CD4-positive, alpha-beta T cell treated with Interferon alpha-2 for 1 hour (primary cell): ENCODE results near the gene IL1R2.

Experiments used
- DNase-seq, 2 donors: peaks; one replicate each; pipeline ENCODE4 v3.0.0-alpha.2; 2020 to 2022

The IL1R2 gene, protein sequence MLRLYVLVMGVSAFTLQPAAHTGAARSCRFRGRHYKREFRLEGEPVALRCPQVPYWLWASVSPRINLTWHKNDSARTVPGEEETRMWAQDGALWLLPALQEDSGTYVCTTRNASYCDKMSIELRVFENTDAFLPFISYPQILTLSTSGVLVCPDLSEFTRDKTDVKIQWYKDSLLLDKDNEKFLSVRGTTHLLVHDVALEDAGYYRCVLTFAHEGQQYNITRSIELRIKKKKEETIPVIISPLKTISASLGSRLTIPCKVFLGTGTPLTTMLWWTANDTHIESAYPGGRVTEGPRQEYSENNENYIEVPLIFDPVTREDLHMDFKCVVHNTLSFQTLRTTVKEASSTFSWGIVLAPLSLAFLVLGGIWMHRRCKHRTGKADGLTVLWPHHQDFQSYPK

DNA sequence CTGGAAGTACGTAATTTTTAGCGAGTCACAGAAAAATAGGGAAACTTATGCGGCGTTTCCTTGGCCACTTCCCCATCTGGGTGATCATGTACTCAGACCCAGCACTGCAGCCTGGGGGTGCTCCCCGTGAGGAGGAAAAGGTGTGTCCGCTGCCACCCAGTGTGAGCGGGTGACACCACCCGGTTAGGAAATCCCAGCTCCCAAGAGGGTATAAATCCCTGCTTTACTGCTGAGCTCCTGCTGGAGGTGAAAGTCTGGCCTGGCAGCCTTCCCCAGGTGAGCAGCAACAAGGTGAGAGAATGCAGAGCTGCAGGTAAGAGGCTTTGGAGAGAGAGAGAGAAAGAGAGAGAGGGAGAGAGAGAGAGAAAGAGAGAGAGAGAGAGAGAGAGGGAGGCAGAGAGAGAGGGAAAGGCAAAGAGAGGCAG lies at the start of gene IL1R2:
TSS of gene IL1R2 (plus strand) at position 240 of the 425 bp plus-strand sequence. CDS start 16,616 bp downstream, outside the sequence.
- DNase-seq: peak; percentile 17 to 54

DNA sequence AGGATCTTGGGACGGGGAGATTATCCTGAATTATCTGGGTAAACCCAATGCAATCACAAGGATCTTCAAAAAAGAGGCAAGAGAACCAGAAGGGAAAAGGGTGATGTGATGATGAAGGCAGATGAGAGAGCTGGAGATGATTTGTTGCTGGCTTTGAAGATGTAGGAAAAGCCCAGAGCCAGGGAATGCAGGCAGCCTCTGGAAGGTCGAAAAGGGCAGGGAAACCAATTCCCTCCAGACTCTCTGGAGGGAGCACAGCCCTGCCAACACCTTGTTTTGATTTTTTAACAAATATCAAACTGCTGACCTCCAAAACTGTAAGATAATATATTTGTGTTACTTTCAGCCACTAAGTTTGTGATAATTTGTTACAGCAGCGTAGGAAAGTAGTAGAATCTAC lies 48.9 kb upstream of the IL1R2 start:
- no peak for DNase-seq

DNA sequence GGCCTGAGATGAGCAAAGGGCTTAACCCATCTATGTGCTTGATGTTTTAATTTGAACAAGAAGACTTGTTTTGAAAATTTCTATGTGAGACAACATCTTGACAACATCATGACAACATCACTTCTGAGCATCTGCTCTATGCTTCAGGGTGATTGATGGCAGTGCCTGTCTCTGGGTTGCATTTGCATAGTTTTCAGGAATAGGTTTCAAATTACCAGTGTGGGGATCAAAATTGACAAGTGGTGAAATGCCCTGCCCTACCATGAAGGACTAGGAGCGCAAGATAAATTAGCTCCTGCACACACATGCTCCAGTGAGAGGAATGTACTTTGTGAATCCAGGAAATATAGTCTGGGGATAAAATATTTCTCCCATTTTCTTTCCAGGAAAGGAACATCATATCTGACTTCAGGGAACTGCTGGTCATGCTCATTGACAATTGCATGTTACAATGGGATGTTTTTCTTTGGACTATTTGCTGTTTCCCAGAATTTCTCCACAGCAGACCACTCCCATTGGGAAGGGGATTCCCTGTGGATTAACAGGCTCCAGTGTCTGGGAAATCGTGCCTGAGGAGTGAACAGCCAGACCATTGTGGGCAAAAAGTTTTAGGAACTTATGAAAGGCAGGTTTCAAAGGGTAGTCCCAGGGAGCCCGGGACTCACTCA lies 45.3 kb upstream of the IL1R2 start:
- DNase-seq: no peak

DNA sequence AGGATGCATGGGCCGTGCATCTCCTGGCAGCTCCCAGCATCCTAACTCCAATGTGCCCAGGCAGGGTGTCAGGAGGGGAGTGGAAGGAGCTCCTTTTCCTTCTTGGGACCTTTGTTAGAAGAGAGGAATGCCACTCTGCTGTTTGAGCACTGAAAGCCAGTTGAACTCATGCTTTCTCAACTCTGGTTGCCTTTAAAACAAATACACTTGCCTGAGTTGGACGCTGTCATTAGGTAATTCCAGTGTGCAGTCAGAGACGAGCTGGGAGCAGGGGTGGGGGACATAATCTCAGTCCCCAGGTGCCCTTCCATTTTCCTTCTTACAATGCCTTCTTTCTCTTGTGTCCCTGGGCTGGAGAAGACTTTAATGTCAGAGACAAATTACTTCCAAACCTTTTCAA lies 44.4 kb upstream of the IL1R2 start:
- DNase-seq: no peak

DNA sequence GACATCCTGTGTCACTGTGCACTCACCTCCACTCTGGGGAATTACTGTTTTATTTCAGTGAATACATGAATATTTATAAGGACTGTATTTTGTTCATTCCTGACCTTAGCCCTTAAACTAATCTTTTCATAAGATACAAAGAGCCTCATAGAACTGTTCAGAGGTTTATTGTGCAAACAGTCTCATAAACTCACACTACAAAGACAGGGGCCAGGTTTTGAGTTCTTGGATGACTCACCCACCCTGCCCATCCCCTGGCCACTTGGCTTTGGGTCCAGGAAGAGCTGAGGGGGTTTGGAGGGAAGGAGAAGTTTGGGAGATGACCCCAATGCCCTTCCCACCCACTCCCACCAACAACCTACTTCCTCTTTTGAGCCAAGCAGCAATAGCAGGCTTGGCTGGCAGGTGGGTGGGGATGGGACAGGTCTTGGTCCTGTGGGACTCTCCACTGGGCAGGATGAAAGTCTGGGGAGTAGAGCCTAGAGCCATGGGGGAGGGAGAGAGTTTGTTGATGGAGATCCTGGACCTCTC lies 43.1 kb upstream of the IL1R2 start:
- no peak for DNase-seq

DNA sequence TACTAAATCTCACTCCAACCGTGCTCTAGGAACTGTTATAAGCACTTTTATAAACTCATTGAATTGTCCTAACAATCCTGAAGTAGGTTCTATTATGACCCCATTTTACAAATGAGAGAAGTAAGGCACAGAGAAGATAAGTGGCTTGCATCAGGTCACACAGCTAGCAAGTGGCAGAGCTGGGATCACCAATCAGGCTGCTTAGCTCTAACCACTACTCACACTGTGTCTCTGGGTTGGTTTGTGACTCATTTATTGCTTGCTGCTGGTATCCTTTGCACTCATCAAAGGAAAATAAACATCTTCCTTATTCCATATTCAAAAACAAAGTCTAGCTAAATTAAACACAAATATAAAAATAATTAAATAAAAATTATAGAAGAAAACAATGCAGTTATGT lies 42.5 kb upstream of the IL1R2 start:
- no peak for DNase-seq

DNA sequence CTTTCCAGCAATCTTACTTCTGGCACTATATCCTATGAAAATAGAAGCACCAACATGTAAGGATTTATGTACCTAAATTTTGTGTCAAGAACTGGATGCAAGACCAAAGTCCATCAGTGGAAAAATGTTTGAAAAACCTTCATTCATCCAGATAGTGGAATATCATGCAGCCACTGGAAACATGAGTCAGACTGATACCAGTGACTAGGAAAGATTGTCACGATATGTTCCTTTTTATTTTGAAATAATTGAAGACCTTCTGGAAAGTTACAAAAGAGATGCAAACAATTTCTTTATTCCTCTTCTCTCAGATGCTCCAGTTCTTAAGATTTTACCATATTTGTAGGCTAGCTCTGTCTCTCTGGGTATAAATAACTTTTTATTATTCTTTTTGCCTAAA lies 40.5 kb upstream of the IL1R2 start:
- no peak for DNase-seq

DNA sequence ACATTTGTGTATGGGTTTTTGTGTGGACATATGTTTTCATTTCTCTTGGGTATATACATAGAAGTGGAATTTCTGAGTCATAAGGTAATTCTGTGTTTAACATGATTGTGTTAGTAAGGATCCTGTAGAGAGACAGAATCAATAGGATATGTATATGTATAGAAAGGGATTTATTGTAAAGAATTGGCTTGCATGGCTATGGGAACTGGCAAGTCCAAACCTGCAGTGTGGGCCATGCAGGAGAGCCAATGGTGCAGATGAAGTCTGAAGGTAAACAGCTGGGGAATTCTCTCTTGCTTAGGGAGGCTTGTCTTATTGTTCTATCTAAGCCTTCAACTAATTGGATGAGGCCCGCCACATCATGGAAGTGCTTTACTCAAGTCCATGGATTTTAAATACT lies 39.2 kb upstream of the IL1R2 start:
- no peak for DNase-seq

DNA sequence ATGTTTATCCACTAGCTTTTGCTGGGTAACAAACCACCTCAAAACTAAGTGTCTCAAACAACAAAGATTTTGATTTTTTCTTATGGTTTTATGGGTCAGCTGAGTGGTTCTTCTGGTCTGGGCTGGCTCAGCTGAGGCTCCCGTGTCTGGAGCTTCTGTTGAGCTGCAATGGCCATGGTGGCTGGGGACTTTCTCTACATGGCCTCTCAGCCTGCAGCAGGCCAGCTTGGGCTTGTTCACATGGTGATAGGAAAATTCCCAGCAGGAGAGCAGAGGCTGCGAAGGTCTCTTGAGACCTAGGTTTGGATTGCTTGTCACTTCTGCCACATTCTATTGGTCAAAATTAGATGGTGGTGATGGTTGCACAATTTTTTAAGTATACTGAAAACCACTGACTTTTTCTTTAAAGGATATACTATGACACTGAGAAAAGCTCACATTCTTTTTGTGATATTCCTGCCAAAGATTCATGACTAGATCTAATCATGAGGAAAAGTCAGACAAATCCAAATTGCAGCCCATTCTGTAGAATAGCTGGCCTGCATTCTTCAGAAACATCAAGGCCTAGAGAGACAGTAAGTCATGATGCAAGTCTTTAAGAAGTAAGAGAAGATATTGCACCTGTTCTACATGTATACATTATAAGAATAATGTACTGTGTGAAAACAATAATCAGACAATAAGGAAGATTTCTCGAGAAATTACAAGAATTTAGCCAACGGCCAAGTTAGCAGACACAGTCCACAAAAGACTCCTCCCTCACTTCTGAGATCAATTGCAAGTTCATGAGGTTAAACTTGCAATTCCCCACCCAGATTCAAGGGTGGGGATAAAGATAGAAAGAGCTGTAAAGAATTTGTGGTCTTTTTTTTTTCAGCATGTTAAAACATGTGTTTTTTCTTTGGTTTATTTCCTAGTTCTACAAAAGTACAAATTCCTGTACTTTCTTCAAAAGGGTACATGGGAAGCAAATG lies 35.0 kb upstream of the IL1R2 start:
- DNase-seq: no peak

DNA sequence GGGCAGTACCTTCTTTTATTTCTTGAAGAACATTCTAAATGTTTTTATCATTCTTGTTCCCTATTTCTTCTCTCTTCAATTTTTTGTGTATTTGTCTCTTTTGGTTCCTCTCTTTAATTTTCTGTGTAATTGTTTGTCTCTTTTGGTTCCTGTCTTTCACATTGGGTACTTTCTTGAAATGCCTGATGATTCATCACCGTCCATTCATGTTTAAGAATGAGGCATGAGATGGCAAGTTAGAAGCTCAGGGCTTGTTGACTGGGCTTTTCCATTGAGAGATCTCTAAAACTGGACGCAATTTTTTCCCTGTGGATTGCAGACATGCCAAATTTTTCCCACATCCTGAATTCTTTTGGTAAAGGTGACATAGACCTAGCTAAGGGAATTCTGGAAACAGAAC lies 33.7 kb upstream of the IL1R2 start:
- DNase-seq: no peak

DNA sequence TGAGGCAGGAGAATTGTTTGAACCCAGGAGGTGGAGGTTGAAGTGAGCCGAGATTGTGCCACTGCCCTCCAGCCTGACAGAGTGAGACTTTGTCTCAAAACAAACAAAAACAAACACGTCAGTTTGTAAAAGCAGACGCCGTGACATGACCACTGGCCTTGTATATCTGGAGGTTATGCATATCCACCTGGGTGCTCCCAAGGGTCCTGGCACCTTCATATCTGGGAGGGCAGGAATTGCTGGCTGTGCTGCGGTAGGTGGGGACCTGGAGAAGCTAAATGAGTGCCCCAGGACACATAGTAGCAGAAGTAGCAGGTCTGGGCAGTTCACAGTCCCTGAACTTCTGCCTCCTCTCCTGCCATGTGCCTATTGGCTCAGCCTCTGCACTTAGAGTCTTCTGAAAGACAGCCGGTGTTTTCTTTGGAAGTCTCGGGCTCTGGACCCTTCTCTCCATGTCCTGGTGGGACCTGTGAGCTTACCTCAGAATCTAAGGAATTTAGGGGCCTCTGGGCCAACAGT lies 30.9 kb upstream of the IL1R2 start:
- no peak for DNase-seq

DNA sequence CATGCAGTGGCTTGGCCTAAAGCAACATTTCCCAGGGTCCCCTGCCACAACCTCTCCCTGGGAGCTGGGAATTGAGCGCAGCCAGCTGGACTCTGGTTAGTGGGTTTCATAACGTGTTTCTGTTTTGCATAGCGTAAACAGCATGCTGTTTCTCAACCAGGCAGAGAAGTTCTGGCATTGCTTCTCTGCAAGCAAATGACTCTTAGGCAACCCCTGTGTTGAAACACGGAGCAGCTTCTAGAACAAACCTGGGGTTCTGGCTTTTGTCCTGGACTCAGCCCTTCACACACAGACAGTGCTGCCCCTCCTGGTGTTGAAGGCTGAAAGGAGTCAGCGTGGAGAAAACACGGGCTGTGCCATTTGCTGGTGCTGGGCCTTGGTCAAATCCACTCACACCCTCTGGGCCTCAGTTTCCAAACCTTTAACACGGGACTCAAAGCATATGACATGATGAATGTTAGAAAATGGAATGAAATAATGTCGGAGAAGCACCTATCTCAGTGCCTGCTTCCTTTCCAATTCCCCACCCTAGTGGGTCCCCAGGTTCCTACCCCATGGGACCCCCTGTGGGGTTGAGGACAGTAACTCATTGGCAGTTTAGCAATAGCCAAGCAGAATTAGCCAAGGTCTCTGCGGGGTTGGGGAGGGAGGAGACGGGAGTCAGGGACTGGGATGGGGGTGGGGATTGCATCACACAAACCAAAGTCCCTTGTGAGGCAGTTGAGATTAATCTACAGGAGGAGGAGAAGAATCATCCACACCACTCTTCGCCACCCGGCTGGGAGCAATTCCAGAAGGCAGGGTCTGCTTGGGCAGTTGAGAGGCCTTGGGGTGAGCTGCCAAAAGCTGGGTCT lies 30.2 kb upstream of the IL1R2 start:
- peak; percentile 4 to 56 for DNase-seq

DNA sequence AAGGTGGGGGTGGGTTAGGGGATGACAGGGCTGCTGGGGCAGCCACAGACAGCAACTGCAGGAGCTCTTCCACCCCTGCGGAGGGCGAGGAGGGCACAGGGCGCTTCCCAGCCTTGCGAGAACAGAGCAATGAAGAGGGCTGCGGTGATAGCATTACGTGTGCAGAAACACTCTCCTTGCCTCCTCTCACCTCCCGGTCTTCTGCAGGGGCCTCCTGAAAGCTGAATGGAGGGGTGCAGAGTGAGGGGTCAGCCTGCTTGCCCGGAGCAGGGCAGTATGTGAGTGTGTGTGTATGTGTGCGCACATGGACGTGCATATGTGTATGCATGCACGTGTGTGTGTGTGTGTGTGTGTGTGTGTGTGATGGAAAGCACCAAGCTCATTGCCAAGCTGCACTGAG lies 29.5 kb upstream of the IL1R2 start:
- no peak for DNase-seq

DNA sequence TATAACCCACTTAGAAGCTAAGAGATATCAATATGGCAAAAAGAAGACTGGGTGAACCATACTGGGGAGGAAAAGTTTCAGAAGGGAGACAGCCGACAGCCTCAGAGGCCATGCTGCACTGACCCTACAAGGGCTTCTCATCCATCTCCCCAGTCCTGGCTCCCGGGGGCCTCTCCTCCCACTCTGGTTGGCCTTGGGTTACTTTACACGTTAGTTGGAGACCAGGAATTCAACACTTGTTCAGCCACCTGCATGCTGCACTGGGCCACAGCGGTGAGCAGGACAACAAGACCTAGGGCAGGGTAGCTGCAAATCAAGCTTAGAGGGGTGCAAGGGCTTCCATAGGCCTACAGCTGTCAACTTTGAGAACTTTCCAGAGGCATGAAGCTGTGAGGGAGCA lies 28.6 kb upstream of the IL1R2 start:
- no peak for DNase-seq

DNA sequence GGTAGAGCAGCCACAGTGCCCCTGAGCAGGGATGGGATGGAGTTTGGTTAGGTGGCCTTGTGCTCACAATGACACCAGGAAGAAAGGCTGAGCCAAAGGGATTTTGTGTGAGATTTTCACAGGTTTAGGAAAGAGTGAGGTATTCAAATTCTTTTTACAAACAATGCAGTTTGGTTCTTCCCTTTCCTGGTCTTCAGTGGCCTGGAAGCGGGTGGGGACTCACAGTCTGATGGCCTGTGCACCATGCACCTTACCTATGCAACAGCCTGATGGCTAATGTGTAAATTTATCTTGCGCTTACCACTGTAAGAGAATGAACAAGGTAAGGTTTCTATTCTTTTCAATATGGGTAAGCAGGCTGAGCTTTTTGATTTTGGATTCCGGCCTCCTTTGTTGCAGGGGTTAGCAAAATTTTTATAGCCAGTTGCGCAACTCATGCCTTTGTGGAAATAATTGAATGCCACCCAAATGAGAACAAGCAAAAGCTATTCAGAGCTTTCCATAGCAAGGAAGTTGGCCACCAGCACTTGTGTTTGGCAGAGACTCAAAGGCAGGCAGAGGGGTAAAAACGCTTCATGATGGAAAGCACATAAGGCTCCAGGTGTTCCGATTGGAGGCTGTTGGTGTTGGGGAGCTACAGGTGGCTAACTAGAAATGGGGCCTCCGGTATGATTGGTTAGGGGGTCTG lies 23.8 kb upstream of the IL1R2 start:
- no peak for DNase-seq

DNA sequence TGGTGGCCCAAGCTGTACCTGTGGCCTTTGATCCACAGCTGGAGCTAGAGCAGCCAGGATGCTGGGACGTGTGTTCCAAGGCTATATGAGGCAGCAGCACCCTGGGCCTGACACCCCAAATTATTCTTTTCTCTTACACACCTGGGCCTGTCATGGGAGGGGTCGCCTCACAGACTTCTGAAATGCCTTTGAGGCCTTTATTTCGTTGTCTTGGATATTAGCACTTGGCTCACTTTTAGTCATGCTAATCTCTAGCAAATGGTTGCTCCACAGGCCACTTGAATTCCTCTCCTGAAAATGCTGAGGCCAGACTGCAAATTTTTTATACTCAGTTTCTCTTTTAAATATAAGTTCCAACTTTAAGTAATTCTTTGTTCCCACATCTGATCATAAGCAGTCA lies 22.0 kb upstream of the IL1R2 start:
- DNase-seq: no peak

DNA sequence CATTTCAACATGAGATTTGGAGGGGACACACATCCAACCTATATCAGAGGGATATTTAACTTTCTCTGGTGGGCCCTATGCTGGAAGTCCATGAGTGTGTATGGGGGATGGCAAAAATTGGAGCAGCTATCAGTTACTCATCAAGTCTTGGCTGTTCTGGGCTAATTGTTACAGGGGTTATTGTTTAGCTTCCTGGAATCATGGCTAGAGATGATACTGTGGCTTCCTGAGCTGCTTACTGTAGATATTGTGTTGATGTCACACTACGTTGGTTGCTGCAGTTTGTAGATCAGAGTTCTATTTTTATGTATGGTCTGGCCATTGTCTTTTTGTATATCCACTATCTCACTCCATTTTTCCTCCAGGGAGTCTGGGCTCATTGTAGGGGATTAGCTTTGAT lies 20.9 kb upstream of the IL1R2 start:
- DNase-seq: no peak

DNA sequence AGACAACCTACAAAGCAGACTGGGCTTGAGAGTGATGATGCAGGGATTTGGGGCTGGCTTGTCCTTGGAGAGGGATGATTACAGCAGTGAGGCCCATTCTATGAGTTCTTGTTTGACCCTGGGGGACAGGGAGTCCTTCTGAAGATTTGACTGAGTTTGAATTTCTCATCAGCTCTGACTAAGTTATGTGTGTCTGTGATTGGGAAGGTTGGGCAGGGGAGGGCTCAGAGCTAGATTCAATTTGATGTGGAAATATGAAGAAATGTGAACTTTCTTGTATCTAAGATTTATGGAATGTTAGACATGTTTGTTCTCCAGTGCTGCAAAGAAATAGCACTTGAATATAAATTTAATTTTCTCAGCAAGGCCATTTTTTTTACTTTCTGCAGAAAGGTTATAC lies 19.9 kb upstream of the IL1R2 start:
- DNase-seq: no peak

DNA sequence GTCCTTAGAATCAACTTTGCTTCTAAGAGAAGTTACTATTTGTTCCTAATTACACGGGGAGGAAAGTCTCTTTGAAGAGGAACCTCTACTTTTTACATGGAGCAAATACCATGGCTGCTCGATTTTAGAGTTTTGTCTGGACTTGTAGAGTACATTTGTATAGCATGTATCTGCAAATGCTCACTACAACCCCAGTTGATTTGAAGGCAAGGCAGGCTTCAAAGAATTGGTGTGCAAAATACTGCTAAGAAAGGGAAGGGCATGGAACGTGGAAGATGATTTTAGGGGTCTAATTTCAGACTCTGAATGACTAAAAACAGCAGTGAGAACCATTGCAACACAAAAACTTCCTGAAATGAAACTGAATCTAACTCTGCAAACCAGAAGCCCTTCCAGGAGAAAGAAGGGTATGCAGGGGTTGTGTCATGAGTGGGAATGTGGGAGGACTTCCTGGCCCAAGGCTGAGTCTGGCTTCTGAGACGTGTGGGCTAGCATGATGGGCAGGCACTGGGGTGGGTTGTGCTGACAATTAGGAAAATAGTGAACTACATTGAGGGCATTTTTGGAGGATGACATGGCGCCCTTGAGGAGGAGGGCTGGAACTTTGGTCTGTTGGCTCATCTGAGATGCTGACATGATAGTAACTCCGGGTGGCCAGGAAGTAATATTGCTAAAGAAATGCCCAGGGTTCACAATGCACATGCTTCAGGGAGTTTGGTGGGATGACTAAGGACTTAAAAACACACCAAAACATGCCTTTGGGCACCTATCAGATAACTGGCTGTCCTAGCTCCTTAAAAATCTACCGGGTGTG lies 18.9 kb upstream of the IL1R2 start:
- DNase-seq: no peak

DNA sequence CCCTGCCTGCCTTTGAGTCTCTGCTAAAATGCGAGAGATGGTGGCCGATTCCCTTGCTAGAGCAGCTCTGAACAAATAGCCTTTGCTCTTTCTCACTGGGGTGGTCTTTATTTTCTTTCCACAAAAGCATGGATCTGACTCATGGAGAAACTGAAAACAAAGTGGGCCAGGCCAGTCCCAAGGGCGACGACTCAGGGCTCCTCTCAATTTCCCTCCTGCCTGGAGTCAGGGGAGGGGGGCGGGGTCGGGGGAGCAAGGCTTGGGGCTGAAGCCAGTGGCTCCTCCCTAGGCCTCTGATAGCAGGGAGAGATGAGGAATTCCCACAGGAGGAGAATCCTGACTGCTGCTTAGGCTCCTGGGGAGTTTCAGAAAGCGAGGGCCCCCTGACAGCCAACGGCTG lies 17.1 kb upstream of the IL1R2 start:
- DNase-seq: no peak
